GM03348 (cell line): ENCODE data around the gene KRTAP9-8.
"Not testable (repeated sequence)": the region's sequence is repeated elsewhere in the genome, so short reads cannot be mapped to it uniquely, and the experiment has no call there.

Experiments used
- DNase-seq: peaks from one replicate; pipeline ENCODE4 v3.0.0; 2012; ENCODE audit warnings: low spot score

KRTAP9-8 gene

GRCh38 chr17:41255381-41256290 is 17.8 kb downstream of the KRTAP9-8 start, which contains the start of gene KRTAP9-9:
Gene KRTAP9-9 (plus strand): TSS chr17:41255384.
- not testable (repeated sequence) for DNase-seq

GRCh38 chr17:41256291-41256685 is 18.5 kb downstream of the KRTAP9-8 start:
- DNase-seq: no peak

DNA sequence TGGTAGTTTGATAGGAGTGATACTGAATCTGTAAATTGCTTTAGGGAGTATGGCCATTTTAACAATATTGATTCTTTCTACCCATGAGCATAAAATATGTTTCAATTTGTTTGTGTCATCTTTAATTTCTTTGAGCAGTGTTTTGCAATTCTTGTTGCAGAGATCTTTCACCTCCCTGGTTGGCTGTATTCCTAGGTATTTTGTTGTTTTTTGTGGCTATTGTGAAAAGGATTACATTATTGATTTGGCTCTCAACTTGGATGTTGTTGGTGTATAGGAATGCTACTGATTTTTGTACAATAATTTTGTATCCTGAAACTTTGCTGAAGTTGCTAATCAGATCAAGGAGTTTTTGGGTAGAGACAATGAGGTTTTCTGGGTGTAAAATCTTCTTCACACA is 20.6 kb downstream of the KRTAP9-8 start:
- no peak for DNase-seq

- DNase-seq: no peak
Observed at GRCh38 chr17:41263212-41263611, 25.4 kb downstream of the KRTAP9-8 start.

DNA sequence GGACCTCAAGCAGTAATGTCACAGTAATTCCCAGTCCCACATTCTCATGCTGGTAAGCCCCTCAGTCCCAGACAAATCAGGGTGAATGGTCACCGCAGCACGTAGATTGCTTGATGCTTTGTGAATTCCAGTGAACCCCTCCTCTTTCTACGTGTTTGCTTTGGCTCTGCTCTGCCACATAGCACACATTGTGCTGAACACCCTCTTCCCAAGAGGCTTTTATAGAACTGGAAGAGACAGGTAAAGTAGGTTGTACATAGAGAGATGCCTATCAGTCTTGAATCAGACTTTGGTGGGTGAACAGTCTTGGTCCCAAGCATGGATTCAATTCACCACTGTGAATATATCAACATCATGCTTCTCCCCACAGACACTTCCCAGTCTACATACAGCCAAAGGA is 26.8 kb downstream of the KRTAP9-8 start:
- no peak for DNase-seq

GRCh38 chr17:41265078-41265477 is 27.3 kb downstream of the KRTAP9-8 start, which contains the start of gene KRTAP9-6:
Gene KRTAP9-6 (plus strand): TSS chr17:41265378. CDS start chr17:41265378, 0 bp downstream.
- DNase-seq: no peak

GRCh38 chr17:41267711-41268110 is 29.9 kb downstream of the KRTAP9-8 start:
- no peak for DNase-seq

GRCh38 chr17:41271323-41271722 is 33.5 kb downstream of the KRTAP9-8 start:
- DNase-seq: not testable (repeated sequence)

GRCh38 chr17:41271858-41272257 is 34.1 kb downstream of the KRTAP9-8 start:
- no peak for DNase-seq

DNA sequence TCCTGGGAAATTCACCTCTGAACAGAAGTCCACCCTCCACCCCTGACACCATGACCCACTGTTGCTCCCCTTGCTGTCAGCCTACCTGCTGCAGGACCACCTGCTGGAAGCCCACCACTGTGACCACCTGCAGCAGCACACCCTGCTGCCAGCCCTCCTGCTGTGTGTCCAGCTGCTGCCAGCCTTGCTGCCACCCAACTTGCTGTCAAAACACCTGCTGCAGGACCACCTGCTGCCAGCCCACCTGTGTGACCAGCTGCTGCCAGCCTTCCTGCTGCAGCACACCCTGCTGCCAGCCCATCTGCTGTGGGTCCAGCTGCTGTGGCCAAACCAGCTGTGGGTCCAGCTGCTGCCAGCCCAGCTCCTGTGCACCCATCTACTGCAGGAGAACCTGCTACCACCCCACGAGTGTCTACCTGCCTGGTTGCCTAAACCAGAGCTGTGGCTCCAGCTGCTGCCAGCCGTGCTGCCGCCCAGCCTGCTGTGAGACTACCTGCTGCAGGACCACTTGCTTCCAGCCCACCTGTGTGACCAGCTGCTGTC is 37.9 kb downstream of the KRTAP9-8 start, which contains the start of gene KRTAP9-7:
Gene KRTAP9-7, plus strand, starts transcription at position 51 of the 543 bp plus-strand sequence. Its CDS starts 0 bp downstream, at position 51.
- DNase-seq: not testable (repeated sequence)

DNA sequence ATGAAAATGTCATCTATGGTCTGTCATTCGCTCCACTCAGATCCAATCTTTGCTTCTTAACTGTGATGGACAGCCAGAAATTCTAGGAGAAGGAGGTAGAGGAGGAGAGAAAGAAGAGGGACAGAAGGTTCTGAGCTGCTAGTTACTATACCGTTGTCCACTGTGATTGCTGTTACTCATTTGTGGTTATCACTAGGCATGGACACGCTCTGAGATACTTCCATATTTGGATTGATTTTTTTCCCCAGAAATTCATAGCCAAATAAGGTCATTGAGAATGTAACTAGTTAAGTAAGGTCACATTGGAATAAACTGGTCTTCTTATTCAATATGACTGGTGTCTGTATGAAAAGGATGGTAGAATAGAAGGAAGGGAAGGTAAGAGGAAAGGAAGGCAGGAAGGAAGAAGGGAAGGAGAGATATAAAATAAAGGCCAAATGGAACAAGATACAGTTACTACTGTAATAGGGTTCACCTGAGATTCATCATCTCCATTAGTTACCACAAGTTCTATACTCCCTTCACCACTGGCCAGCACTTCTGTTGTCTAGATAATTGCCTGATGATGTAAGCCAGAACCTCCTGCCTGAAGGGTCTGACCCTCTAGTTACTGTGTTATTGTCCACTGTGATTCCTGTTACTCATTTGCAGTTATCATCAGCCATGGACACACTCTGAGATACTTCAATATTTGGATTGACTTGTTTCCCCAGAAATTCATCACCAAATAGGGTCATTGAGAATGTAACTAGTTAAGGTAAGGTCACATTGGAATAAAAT is 40.6 kb downstream of the KRTAP9-8 start:
- DNase-seq: no peak

- peak; percentile 72 for DNase-seq
Observed at GRCh38 chr17:41284043-41284442, 46.2 kb downstream of the KRTAP9-8 start.

DNA sequence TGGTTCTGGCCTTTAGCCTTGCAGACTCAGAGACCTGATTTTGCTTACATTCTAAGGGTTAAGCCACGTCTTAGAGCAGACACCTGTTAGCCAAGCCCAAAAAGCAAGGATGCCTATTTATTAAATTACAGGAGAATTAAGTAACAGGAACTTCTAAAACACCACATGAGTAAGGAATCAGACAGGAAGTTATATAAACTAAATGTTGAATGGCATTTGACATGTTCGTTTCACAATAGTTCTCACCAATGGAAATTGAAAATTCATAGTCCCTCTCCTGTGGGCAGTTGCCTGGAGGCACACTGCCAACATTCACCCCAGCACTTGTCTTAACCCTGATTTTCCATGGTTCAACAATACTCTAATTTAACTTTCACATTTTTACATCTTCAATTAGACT is 46.7 kb downstream of the KRTAP9-8 start:
- peak; percentile 24 for DNase-seq

DNA sequence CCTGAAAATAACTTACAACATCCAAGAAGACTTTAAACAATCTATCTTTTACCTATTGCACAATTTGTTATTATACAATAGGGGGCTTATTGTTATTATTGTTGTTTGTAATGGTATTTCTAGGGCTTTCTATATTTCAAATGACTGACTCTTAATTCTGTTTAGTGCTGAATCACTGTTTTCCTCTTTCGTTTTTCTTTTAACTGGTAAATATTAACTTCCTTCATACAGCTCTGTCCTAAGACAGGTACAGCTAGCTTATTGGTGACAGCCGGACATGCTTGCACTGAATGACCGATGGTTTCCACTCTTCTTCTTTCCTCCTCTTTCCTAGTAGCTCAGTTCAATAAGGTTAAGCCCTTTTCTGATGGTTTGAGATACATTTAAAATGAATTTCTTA is 49.3 kb downstream of the KRTAP9-8 start:
- DNase-seq: no peak
